GM23248 (cell line): Measurements from ENCODE around the gene GRIK5.

Experiments
- EZH2 ChIP-seq: fragments of 200-600 bp; sonication (generic); IDR thresholded peaks from 2 replicates; pipeline ENCODE4 v1.6.1; 2018; ENCODE audit warnings: antibody characterized with exemption, mild to moderate bottlenecking; ENCODE audit not compliant: insufficient read depth, poor library complexity, severe bottlenecking
- EZH2phosphoT487 ChIP-seq: fragments of 200-600 bp; sonication (generic); IDR thresholded peaks from 2 replicates; pipeline ENCODE4 v1.6.1; 2018; ENCODE audit warnings: antibody characterized with exemption, moderate library complexity, mild to moderate bottlenecking, low read depth; ENCODE audit not compliant: insufficient read depth

DNA sequence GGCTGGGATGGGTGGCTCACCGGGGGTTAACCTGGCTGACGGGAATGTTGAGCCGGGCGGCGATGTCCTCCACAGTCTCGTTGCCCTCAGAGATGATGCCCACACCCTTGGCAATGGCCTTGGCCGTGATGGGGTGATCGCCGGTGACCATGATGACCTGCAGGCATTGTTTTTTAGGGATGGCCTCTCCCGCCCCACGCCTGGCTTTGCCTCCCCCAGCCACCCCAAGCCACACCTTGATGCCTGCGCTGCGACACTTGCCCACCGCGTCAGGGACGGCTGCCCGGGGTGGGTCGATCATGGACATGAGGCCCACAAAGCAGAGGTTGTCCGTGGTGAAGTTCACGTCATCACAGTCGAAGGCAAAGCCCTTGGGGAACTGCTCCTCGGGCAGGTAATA, 92.1 kb downstream of the GRIK5 start:
- TF ChIP-seq EZH2 = no peak
- TF ChIP-seq EZH2phosphoT487 = no peak
